SK-N-SH treated with all-trans-retinoic acid at 6 μM for 48 hours (cell line): ENCODE measurements around the gene ACAD10.

Experiments used
- ARNTL ChIP-seq: fragments of 450-650 bp; formaldehyde crosslinking; IDR thresholded peaks from 2 replicates; pipeline ENCODE4 v1.5.0; 2020; ENCODE audit warnings: low read depth, mild to moderate bottlenecking, moderate library complexity, borderline replicate concordance
- ESRRG ChIP-seq: fragments of 250-450 bp; sonication (Bioruptor Pico); IDR thresholded peaks from 2 replicates; pipeline ENCODE4 v1.6.1; 2021; ENCODE audit warnings: mild to moderate bottlenecking
- GLIS3 ChIP-seq: fragments of 250-450 bp; sonication (Bioruptor Pico); IDR thresholded peaks from 2 replicates; pipeline ENCODE4 v1.5.0; 2020; ENCODE audit warnings: mild to moderate bottlenecking, moderate library complexity
- OSR1 ChIP-seq: fragments of 250-450 bp; sonication (Bioruptor Pico); IDR thresholded peaks from 2 replicates; pipeline ENCODE4 v1.8.0; 2022; ENCODE audit warnings: moderate library complexity, mild to moderate bottlenecking, inconsistent platforms
- POU6F1 ChIP-seq: fragments of 250-450 bp; sonication (Bioruptor Pico); IDR thresholded peaks from 2 replicates; pipeline ENCODE4 v1.8.0; 2021; ENCODE audit warnings: low read depth, mild to moderate bottlenecking, moderate library complexity, borderline replicate concordance
- PPARA ChIP-seq: fragments of 250-450 bp; sonication (Bioruptor Pico); IDR thresholded peaks from 2 replicates; pipeline ENCODE4 v1.5.0; 2020; ENCODE audit warnings: mild to moderate bottlenecking, borderline replicate concordance
- RARB ChIP-seq: fragments of 250-450 bp; sonication (Bioruptor Pico); IDR thresholded peaks from 2 replicates; pipeline ENCODE4 v1.8.0; 2021; ENCODE audit warnings: mild to moderate bottlenecking, moderate library complexity
- SNAI2 ChIP-seq: fragments of 250-450 bp; sonication (Bioruptor Pico); IDR thresholded peaks from 2 replicates; pipeline ENCODE4 v1.5.0; 2020; ENCODE audit warnings: mild to moderate bottlenecking, moderate library complexity
- TCF4 ChIP-seq: fragments of 250-450 bp; sonication (Bioruptor Pico); IDR thresholded peaks from 2 replicates; pipeline ENCODE4 v1.8.0; 2021; ENCODE audit warnings: mild to moderate bottlenecking, moderate library complexity, borderline replicate concordance
- ZFP3 ChIP-seq: fragments of 250-450 bp; sonication (Bioruptor Pico); IDR thresholded peaks from 2 replicates; pipeline ENCODE4 v1.5.0; 2020; ENCODE audit warnings: mild to moderate bottlenecking, moderate library complexity
- ZFP30 ChIP-seq: fragments of 450-650 bp; formaldehyde crosslinking; IDR thresholded peaks from 2 replicates; pipeline ENCODE4 v1.5.0; 2022; ENCODE audit warnings: mild to moderate bottlenecking, moderate library complexity
- ZNF565 ChIP-seq: fragments of 450-650 bp; formaldehyde crosslinking; conservative IDR thresholded peaks from 2 replicates; pipeline ENCODE4 v1.5.0; 2020; ENCODE audit warnings: low read depth, mild to moderate bottlenecking, moderate library complexity
- TF ChIP-seq, protein P1 (sequence below): fragments of 250-450 bp; sonication (Bioruptor Pico); IDR thresholded peaks from 2 replicates; pipeline ENCODE4 v1.8.0; 2020; ENCODE audit warnings: mild to moderate bottlenecking, moderate library complexity, borderline replicate concordance

GRCh38 chr12:111761706-111762105, 75.9 kb downstream of the ACAD10 start:
- TF ChIP-seq PPARA (no peak), POU6F1 (no peak), RARB (no peak), ARNTL (CRISPR knock-in tag) (no peak), TCF4 (CRISPR knock-in tag) (no peak), ZFP30 (no peak), ESRRG (CRISPR knock-in tag) (no peak), ZFP3 (no peak), SNAI2 (CRISPR knock-in tag) (no peak), GLIS3 (CRISPR knock-in tag) (no peak), OSR1 (CRISPR knock-in tag) (no peak), ZNF565 (CRISPR knock-in tag) (no peak)
- TF ChIP-seq, protein P1, sequence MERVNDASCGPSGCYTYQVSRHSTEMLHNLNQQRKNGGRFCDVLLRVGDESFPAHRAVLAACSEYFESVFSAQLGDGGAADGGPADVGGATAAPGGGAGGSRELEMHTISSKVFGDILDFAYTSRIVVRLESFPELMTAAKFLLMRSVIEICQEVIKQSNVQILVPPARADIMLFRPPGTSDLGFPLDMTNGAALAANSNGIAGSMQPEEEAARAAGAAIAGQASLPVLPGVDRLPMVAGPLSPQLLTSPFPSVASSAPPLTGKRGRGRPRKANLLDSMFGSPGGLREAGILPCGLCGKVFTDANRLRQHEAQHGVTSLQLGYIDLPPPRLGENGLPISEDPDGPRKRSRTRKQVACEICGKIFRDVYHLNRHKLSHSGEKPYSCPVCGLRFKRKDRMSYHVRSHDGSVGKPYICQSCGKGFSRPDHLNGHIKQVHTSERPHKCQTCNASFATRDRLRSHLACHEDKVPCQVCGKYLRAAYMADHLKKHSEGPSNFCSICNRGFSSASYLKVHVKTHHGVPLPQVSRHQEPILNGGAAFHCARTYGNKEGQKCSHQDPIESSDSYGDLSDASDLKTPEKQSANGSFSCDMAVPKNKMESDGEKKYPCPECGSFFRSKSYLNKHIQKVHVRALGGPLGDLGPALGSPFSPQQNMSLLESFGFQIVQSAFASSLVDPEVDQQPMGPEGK (CRISPR knock-in tag), result no peak
